Measurements from ENCODE around the gene TMEM176B. TPM values are rescaled to one million over a fixed set of nuclear protein-coding genes. Genes with fewer than 3 reads are reported as not detected.

The TMEM176B gene
- polyA plus RNA-seq, 4 donors, result 152 to 376 (median 212) TPM

DNA sequence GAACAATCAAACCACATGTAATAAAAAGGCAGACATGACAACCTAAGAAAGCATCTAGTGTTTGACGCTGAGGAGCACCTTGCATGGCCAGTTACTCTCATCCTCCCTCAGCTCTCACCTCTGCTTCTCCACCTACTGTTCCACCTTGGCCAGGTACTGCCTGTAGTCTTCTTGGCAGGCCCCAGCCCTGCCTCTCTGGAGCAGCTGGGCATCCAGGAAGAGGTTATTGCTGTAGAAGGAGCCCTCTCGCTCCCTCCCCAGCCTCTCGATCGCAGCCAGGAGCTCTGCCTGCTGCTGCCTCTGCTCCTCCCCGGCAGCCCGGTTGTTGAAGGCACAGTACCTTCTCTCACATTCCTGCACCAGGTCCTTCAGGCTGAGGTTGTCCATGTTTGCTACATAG is 53.2 kb downstream of the TMEM176B start:
- no peaks in the 10 kb centered on the region for H3K27me3 ChIP-seq (ENCODE audit: control insufficient read depth in 3 of 3, insufficient read depth in 3 of 3, low read length in 3 of 3)
- FAIRE-seq, result no peak
- H3K4me3 ChIP-seq (ENCODE audit: low read depth in 1 of 3, low read length in 3 of 3), result no peak overlapping the region
- no peak for DNase-seq
- H3K36me3 ChIP-seq (ENCODE audit: control insufficient read depth in 3 of 3, insufficient read depth in 2 of 3, low read depth in 1 of 3, low read length in 3 of 3), result peaks cover 0 to 4% (median 0%) of the 10 kb centered on the region in 3 donors
- H3K27ac ChIP-seq (ENCODE audit: low read depth in 1 of 3, low read length in 2 of 3), result peak overlapping the region in 1 of 3 donors; percentile 36
- peaks cover 0 to 2% of the 10 kb centered on the region in 2 donors for H3K9me3 ChIP-seq (ENCODE audit: control insufficient read depth in 2 of 2, insufficient read depth in 1 of 2, low read depth in 1 of 2, low read length in 1 of 2)
- 77 to 87% (median 85%) methylated on average over 6 of the region's 6 CpGs for WGBS, 3 donors
- H3K4me1 ChIP-seq (ENCODE audit: control insufficient read depth in 3 of 3, insufficient read depth in 2 of 3, low read depth in 1 of 3, low read length in 2 of 3), result no peaks in the 10 kb centered on the region

DNA sequence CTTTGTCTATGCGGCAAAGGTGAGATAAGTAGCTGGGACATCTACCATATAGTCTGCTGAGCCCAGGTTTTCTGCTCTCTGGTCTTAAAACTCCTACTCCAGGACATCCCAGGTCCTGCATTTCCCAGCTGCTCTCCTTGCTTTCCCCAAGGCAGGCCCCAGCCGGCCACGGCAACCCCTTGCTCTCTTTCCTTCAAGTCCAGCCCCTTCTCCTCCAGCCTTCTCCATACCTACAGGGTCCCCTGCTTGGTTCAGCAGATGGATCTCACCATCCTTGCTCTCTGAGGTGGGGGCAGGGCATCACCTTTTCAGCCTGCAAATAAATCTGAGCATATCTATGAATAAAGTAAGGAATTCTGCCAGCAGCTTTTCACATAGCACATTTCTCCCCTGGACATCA is 54.3 kb downstream of the TMEM176B start:
- Histone ChIP-seq H3K36me3 (ENCODE audit: control insufficient read depth in 3 of 3, insufficient read depth in 2 of 3, low read depth in 1 of 3, low read length in 3 of 3) (peaks cover 0 to 4% (median 0%) of the 10 kb centered on the region in 3 donors), H3K27me3 (ENCODE audit: control insufficient read depth in 3 of 3, insufficient read depth in 3 of 3, low read length in 3 of 3) (no peaks in the 10 kb centered on the region), H3K27ac (ENCODE audit: low read depth in 1 of 3, low read length in 2 of 3) (no peak overlapping the region), H3K4me1 (ENCODE audit: control insufficient read depth in 3 of 3, insufficient read depth in 2 of 3, low read depth in 1 of 3, low read length in 2 of 3) (no peaks in the 10 kb centered on the region), H3K4me3 (ENCODE audit: low read depth in 1 of 3, low read length in 3 of 3) (no peak overlapping the region), H3K9me3 (ENCODE audit: control insufficient read depth in 2 of 2, insufficient read depth in 1 of 2, low read depth in 1 of 2, low read length in 1 of 2) (peaks cover 0 to 2% of the 10 kb centered on the region in 2 donors)
- no peak for FAIRE-seq
- 61 to 95% (median 69%) methylated on average over 3 of the region's 3 CpGs for WGBS, 3 donors
- no peak for DNase-seq

DNA sequence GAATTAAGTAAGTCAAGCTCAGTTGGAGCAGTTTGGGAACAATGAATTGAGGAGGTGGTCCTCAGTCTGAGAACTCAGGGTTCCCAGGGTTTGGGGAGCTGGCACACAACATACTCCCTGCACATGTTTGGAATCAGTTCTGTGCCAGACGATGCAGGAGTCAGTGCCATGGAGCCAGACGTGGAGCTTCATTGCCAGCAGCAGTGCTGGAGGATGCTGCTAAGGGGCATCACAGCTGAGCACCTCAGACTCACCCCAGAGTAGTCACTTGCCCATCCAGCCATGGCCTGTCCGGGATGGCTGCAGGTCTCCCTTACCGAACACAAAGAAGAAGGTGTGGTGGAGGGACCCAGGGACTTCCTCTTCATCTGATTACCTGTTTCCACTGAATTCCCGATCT is 55.1 kb downstream of the TMEM176B start:
- no peak for DNase-seq
- 72 to 79% (median 76%) methylated on average over 5 of the region's 5 CpGs for WGBS, 3 donors

DNA sequence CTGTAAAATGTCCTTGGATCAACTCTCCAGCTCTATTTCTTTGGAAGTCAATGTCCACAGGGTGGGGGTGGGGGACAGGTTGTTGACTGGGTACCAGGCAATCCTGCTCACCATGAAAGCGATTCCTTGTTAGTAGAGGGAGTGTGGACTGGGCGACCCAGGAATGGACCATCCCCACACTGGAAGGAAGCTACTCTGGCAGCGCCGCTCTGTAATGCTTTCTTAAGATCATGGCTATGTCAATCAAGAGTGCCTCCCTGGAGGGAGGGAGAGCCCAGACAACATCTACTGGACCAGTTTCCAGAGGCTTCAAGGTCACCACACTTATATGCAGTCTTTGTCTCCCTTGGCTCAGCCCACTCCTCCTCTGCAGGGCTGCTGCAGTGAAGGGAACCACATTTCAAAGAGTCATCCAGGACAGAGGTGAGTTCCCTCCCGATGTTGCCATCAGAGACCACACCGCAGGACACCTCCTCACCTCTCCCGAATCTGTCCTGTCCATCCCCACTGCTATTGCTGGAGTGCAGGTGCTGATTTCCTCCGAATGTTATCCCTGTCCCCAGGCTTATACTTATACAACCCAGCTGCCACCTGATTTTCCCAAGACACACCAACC is 56.0 kb downstream of the TMEM176B start:
- Histone ChIP-seq H3K27me3 (ENCODE audit: control insufficient read depth in 3 of 3, insufficient read depth in 3 of 3, low read length in 3 of 3) (peaks cover 0 to 2% (median 0%) of the 10 kb centered on the region in 3 donors), H3K9me3 (ENCODE audit: control insufficient read depth in 2 of 2, insufficient read depth in 1 of 2, low read depth in 1 of 2, low read length in 1 of 2) (peaks cover 0 to 2% of the 10 kb centered on the region in 2 donors), H3K4me3 (ENCODE audit: low read depth in 1 of 3, low read length in 3 of 3) (no peak overlapping the region), H3K4me1 (ENCODE audit: control insufficient read depth in 3 of 3, insufficient read depth in 2 of 3, low read depth in 1 of 3, low read length in 2 of 3) (no peaks in the 10 kb centered on the region), H3K27ac (ENCODE audit: low read depth in 1 of 3, low read length in 2 of 3) (peak overlapping the region in 1 of 3 donors; percentile 46), H3K36me3 (ENCODE audit: control insufficient read depth in 3 of 3, insufficient read depth in 2 of 3, low read depth in 1 of 3, low read length in 3 of 3) (peaks cover 0 to 4% (median 0%) of the 10 kb centered on the region in 3 donors)
- 75 to 81% (median 77%) methylated on average over 8 of the region's 8 CpGs for WGBS, 3 donors
- no peak for DNase-seq
- FAIRE-seq, result no peak

More for the DNA sequence above, 55.1 kb downstream of the TMEM176B start:
- Histone ChIP-seq H3K4me3 (ENCODE audit: low read depth in 1 of 3, low read length in 3 of 3) (no peak overlapping the region), H3K36me3 (ENCODE audit: control insufficient read depth in 3 of 3, insufficient read depth in 2 of 3, low read depth in 1 of 3, low read length in 3 of 3) (peaks cover 0 to 4% (median 0%) of the 10 kb centered on the region in 3 donors), H3K27me3 (ENCODE audit: control insufficient read depth in 3 of 3, insufficient read depth in 3 of 3, low read length in 3 of 3) (peaks cover 0 to 1% (median 0%) of the 10 kb centered on the region in 3 donors), H3K4me1 (ENCODE audit: control insufficient read depth in 3 of 3, insufficient read depth in 2 of 3, low read depth in 1 of 3, low read length in 2 of 3) (no peaks in the 10 kb centered on the region), H3K9me3 (ENCODE audit: control insufficient read depth in 2 of 2, insufficient read depth in 1 of 2, low read depth in 1 of 2, low read length in 1 of 2) (peaks cover 0 to 2% of the 10 kb centered on the region in 2 donors), H3K27ac (ENCODE audit: low read depth in 1 of 3, low read length in 2 of 3) (peak overlapping the region in 1 of 3 donors; percentile 14)
- no peak for FAIRE-seq

DNA sequence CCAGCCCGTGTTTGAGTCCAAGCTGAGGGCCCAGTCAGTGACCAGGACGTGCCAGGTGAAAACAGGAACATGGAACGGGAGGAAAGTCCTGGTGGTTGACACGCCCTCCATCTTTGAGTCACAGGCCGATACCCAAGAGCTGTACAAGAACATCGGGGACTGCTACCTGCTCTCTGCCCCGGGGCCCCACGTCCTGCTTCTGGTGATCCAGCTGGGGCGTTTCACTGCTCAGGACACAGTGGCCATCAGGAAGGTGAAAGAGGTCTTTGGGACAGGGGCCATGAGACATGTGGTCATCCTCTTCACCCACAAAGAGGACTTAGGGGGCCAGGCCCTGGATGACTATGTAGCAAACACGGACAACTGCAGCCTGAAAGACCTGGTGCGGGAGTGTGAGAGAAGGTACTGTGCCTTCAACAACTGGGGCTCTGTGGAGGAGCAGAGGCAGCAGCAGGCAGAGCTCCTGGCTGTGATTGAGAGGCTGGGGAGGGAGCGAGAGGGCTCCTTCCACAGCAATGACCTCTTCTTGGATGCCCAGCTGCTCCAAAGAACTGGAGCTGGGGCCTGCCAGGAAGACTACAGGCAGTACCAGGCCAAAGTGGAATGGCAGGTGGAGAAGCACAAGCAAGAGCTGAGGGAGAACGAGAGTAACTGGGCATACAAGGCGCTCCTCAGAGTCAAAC is 57.7 kb downstream of the TMEM176B start:
- Histone ChIP-seq H3K27me3 (ENCODE audit: control insufficient read depth in 3 of 3, insufficient read depth in 3 of 3, low read length in 3 of 3) (peaks cover 0 to 7% (median 0%) of the 10 kb centered on the region in 3 donors), H3K36me3 (ENCODE audit: control insufficient read depth in 3 of 3, insufficient read depth in 2 of 3, low read depth in 1 of 3, low read length in 3 of 3) (peaks cover 0 to 4% (median 0%) of the 10 kb centered on the region in 3 donors), H3K4me1 (ENCODE audit: control insufficient read depth in 3 of 3, insufficient read depth in 2 of 3, low read depth in 1 of 3, low read length in 2 of 3) (no peaks in the 10 kb centered on the region), H3K9me3 (ENCODE audit: control insufficient read depth in 2 of 2, insufficient read depth in 1 of 2, low read depth in 1 of 2, low read length in 1 of 2) (peaks cover 0 to 2% of the 10 kb centered on the region in 2 donors), H3K4me3 (ENCODE audit: low read depth in 1 of 3, low read length in 3 of 3) (peak overlapping the region in 1 of 3 donors; percentile 12), H3K27ac (ENCODE audit: low read depth in 1 of 3, low read length in 2 of 3) (peak overlapping the region in 1 of 3 donors; percentile 22)
- FAIRE-seq (no peak), DNase-seq (no peak)
- 64 to 75% (median 75%) methylated on average over 14 of the region's 14 CpGs for WGBS, 3 donors

Other genes with a start within 250 kb of the TMEM176B start
- 10 to 100 TPM in 3 of 4 donors, 1 to 10 TPM in 1; 4.2 to 37.8 (median 15.7) TPM for gene GIMAP4, start 233.0 kb downstream of the TMEM176B start, polyA plus RNA-seq
- 10 to 100 TPM in 2 of 4 donors, 1 to 10 TPM in 2; 3.8 to 28.1 (median 11.0) TPM for gene GIMAP6, start 168.0 kb downstream of the TMEM176B start, polyA plus RNA-seq
- 10 to 100 TPM in 1 of 4 donors, 1 to 10 TPM in 3; 3.8 to 14.1 (median 9.2) TPM for gene GIMAP2, start 114.7 kb downstream of the TMEM176B start, polyA plus RNA-seq
- 1 to 10 TPM in 3 of 4 donors, under 1 TPM in 1; 0.89 to 7.5 (median 3.1) TPM for gene GIMAP1, start 83.8 kb downstream of the TMEM176B start, polyA plus RNA-seq
- 10 to 100 TPM in 2 of 4 donors, 1 to 10 TPM in 2; 3.8 to 29.9 (median 13.9) TPM for gene GIMAP5, start 62.9 kb downstream of the TMEM176B start, polyA plus RNA-seq
- gene TMEM176A, start 405 bp upstream of the TMEM176B start, polyA plus RNA-seq, result 100 to 1,000 TPM; 143 to 380 (median 229) TPM
- 100 to 1,000 TPM in 3 of 4 donors, 10 to 100 TPM in 1; 72.7 to 325 (median 173) TPM for gene AOC1, start 52.2 kb upstream of the TMEM176B start, polyA plus RNA-seq
- gene KCNH2, start 178.0 kb upstream of the TMEM176B start, polyA plus RNA-seq, result 1 to 10 TPM in 3 of 4 donors, not detected in 1; 2.4 to 5.7 (median 3.7) TPM
- 10 to 100 TPM in 1 of 4 donors, 1 to 10 TPM in 1, under 1 TPM in 2; 0.45 to 14.7 (median 4.7) TPM for gene NOS3, start 190.7 kb upstream of the TMEM176B start, polyA plus RNA-seq
- gene ATG9B, start 224.1 kb upstream of the TMEM176B start, polyA plus RNA-seq, result 1 to 10 TPM in 2 of 4 donors, under 1 TPM in 2; 0.22 to 1.6 (median 0.77) TPM
- gene ABCB8, start 228.1 kb upstream of the TMEM176B start, polyA plus RNA-seq, result 10 to 100 TPM; 15.4 to 29.9 (median 16.2) TPM
- 10 to 100 TPM in 1 of 4 donors, 1 to 10 TPM in 3; 2.8 to 10.7 (median 3.6) TPM for gene ASIC3, start 248.2 kb upstream of the TMEM176B start, polyA plus RNA-seq

All from small intestine (tissue), 7 donors.